WTC11 (cell line): ENCODE measurements around the gene MEF2D. TPM values are rescaled to one million over a fixed set of nuclear protein-coding genes. Genes with fewer than 3 reads are reported as not detected.

Experiments used
- ATAC-seq: fragments of 200-7000 bp; cut with Tn5 transposase; 2 replicates; pipeline ENCODE4 v1.10.0; 2021; ENCODE audit warnings: mild to moderate bottlenecking, moderate library complexity
- CTCF ChIA-PET: fragments of 300-600 bp; sonication (Branson Sonifier 250); formaldehyde crosslinking; loops from one replicate; lab custom pipeline; 2021; ENCODE audit warnings: antibody characterized with exemption; lab: Charles Lee
- POLR2A ChIA-PET: fragments of 350-600 bp; sonication (Branson Sonifier 250); formaldehyde crosslinking; loops from one replicate; lab custom pipeline; 2021; ENCODE audit warnings: antibody characterized with exemption; lab: Charles Lee
- DNase-seq: peaks from one replicate; pipeline ENCODE4 v3.0.0; 2021; ENCODE audit warnings: low spot score
- H3K27ac Mint-ChIP-seq: 2 replicates; pipeline ENCODE4 v1.8.0; 2021; ENCODE audit warnings: mixed read lengths
- H3K27me3 Mint-ChIP-seq: 2 replicates; pipeline ENCODE4 v1.8.0; 2021; ENCODE audit warnings: low read depth, mild to moderate bottlenecking, moderate library complexity, mixed read lengths
- H3K36me3 Mint-ChIP-seq: 2 replicates; pipeline ENCODE4 v1.8.0; 2021; ENCODE audit warnings: mixed read lengths
- H3K4me1 Mint-ChIP-seq: 2 replicates; pipeline ENCODE4 v1.8.0; 2022; ENCODE audit warnings: mixed read lengths
- H3K4me3 Mint-ChIP-seq: 2 replicates; pipeline ENCODE4 v1.8.0; 2021; ENCODE audit warnings: mild to moderate bottlenecking, moderate library complexity, mixed read lengths
- H3K9me3 Mint-ChIP-seq: 2 replicates; pipeline ENCODE4 v1.8.0; 2021; ENCODE audit warnings: mixed read lengths
- ATF2 ChIP-seq: sonication (generic); formaldehyde crosslinking; IDR thresholded peaks from 2 replicates; pipeline ENCODE4 v1.8.1; 2022; ENCODE audit warnings: low read depth, missing genetic modification reagents, borderline replicate concordance
- FOXJ3 ChIP-seq: sonication (generic); formaldehyde crosslinking; IDR thresholded peaks from 2 replicates; pipeline ENCODE4 v1.9.0; 2021; ENCODE audit warnings: missing genetic modification reagents, mild to moderate bottlenecking, borderline replicate concordance
- GRHL2 ChIP-seq: fragments of 250-450 bp; sonication (Bioruptor Pico); IDR thresholded peaks from 2 replicates; pipeline ENCODE4 v1.8.0; 2022; ENCODE audit warnings: mild to moderate bottlenecking, moderate library complexity; ENCODE audit not compliant: insufficient replicate concordance, severe bottlenecking
- HMGXB4 ChIP-seq: sonication (generic); formaldehyde crosslinking; IDR thresholded peaks from 2 replicates; pipeline ENCODE4 v1.8.1; 2023; ENCODE audit warnings: mild to moderate bottlenecking, moderate library complexity, missing genetic modification reagents
- RORB ChIP-seq: fragments of 250-450 bp; sonication (Bioruptor Pico); IDR thresholded peaks from 2 replicates; pipeline ENCODE4 v1.9.0; 2021; ENCODE audit warnings: mild to moderate bottlenecking
- SP1 ChIP-seq: sonication (generic); formaldehyde crosslinking; conservative IDR thresholded peaks from 2 replicates; pipeline ENCODE4 v1.8.1; 2022; ENCODE audit warnings: missing genetic modification reagents
- TP53 ChIP-seq: sonication (generic); formaldehyde crosslinking; IDR thresholded peaks from 2 replicates; pipeline ENCODE4 v1.8.1; 2023; ENCODE audit warnings: mild to moderate bottlenecking, missing genetic modification reagents
- total RNA-seq: library from RNA; stranded (reverse); gene quantifications from 3 replicates; pipeline ENCODE4 v1.2.3, GENCODE V29; 2021
- TF ChIP-seq, protein P1 (sequence below): sonication (generic); formaldehyde crosslinking; conservative IDR thresholded peaks from 2 replicates; pipeline ENCODE4 v1.8.1; 2023; ENCODE audit warnings: mild to moderate bottlenecking, low read depth, missing genetic modification reagents, moderate library complexity
- TF ChIP-seq, protein P2 (sequence below): sonication (generic); formaldehyde crosslinking; IDR thresholded peaks from 2 replicates; pipeline ENCODE4 v1.8.0; 2022; ENCODE audit warnings: mild to moderate bottlenecking, missing genetic modification reagents
- TF ChIP-seq, protein P3 (sequence below): fragments of 250-450 bp; sonication (Bioruptor Pico); IDR thresholded peaks from 2 replicates; pipeline ENCODE4 v1.9.0; 2021; ENCODE audit warnings: moderate library complexity, mild to moderate bottlenecking, inconsistent platforms, borderline replicate concordance
- TF ChIP-seq, protein P4 (sequence below): sonication (generic); formaldehyde crosslinking; IDR thresholded peaks from 2 replicates; pipeline ENCODE4 v1.8.0; 2023; ENCODE audit warnings: missing genetic modification reagents, mild to moderate bottlenecking, borderline replicate concordance

Gene MEF2D
- total RNA-seq, 1 experiment from 2014 or later, result 24.1 TPM

GRCh38 chr1:156421062-156421938 lies 79.3 kb downstream of the MEF2D start (continued):
- TF ChIP-seq, protein P1, sequence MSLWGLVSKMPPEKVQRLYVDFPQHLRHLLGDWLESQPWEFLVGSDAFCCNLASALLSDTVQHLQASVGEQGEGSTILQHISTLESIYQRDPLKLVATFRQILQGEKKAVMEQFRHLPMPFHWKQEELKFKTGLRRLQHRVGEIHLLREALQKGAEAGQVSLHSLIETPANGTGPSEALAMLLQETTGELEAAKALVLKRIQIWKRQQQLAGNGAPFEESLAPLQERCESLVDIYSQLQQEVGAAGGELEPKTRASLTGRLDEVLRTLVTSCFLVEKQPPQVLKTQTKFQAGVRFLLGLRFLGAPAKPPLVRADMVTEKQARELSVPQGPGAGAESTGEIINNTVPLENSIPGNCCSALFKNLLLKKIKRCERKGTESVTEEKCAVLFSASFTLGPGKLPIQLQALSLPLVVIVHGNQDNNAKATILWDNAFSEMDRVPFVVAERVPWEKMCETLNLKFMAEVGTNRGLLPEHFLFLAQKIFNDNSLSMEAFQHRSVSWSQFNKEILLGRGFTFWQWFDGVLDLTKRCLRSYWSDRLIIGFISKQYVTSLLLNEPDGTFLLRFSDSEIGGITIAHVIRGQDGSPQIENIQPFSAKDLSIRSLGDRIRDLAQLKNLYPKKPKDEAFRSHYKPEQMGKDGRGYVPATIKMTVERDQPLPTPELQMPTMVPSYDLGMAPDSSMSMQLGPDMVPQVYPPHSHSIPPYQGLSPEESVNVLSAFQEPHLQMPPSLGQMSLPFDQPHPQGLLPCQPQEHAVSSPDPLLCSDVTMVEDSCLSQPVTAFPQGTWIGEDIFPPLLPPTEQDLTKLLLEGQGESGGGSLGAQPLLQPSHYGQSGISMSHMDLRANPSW (CRISPR knock-in tag), result no peak
- TF ChIP-seq, protein P2, sequence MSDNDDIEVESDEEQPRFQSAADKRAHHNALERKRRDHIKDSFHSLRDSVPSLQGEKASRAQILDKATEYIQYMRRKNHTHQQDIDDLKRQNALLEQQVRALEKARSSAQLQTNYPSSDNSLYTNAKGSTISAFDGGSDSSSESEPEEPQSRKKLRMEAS (CRISPR knock-in tag), result peak; percentile 89
- TF ChIP-seq FOXJ3, result no peak
- TF ChIP-seq, protein P3, sequence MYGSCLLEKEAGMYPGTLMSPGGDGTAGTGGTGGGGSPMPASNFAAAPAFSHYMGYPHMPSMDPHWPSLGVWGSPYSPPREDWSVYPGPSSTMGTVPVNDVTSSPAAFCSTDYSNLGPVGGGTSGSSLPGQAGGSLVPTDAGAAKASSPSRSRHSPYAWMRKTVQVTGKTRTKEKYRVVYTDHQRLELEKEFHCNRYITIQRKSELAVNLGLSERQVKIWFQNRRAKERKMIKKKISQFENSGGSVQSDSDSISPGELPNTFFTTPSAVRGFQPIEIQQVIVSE (CRISPR knock-in tag), result no peak
- no peak for TF ChIP-seq GRHL2 (CRISPR knock-in tag)
- 0 out of 2 replicates have a peak, but pooled peaks have one; percentile 30 for TF ChIP-seq TP53
- no peak for TF ChIP-seq ATF2 (CRISPR knock-in tag)

- POLR2A ChIA-PET, result interaction anchor here (1.1 to 1.2 kb wide), 3 partner anchors 15 to 25 kb away, joined by 3 read pairs; no protein-coding TSS in a partner anchor
- CTCF ChIA-PET, result interaction anchor here (0.6 to 11.1 kb wide), 21 partner anchors 9 to 336 kb away, joined by 3 to 252 read pairs (median 7); no protein-coding TSS in a partner anchor
- Mint-ChIP-seq H3K27ac (no peak overlapping the region), H3K27me3 (peaks cover 96% of the 10 kb centered on the region), H3K36me3 (no peaks in the 10 kb centered on the region), H3K9me3 (no peaks in the 10 kb centered on the region), H3K4me1 (peaks cover 34% of the 10 kb centered on the region), H3K4me3 (peak overlapping the region; percentile 76)
- TF ChIP-seq, protein P4, sequence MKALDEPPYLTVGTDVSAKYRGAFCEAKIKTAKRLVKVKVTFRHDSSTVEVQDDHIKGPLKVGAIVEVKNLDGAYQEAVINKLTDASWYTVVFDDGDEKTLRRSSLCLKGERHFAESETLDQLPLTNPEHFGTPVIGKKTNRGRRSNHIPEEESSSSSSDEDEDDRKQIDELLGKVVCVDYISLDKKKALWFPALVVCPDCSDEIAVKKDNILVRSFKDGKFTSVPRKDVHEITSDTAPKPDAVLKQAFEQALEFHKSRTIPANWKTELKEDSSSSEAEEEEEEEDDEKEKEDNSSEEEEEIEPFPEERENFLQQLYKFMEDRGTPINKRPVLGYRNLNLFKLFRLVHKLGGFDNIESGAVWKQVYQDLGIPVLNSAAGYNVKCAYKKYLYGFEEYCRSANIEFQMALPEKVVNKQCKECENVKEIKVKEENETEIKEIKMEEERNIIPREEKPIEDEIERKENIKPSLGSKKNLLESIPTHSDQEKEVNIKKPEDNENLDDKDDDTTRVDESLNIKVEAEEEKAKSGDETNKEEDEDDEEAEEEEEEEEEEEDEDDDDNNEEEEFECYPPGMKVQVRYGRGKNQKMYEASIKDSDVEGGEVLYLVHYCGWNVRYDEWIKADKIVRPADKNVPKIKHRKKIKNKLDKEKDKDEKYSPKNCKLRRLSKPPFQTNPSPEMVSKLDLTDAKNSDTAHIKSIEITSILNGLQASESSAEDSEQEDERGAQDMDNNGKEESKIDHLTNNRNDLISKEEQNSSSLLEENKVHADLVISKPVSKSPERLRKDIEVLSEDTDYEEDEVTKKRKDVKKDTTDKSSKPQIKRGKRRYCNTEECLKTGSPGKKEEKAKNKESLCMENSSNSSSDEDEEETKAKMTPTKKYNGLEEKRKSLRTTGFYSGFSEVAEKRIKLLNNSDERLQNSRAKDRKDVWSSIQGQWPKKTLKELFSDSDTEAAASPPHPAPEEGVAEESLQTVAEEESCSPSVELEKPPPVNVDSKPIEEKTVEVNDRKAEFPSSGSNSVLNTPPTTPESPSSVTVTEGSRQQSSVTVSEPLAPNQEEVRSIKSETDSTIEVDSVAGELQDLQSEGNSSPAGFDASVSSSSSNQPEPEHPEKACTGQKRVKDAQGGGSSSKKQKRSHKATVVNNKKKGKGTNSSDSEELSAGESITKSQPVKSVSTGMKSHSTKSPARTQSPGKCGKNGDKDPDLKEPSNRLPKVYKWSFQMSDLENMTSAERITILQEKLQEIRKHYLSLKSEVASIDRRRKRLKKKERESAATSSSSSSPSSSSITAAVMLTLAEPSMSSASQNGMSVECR (CRISPR knock-in tag), result 0 out of 2 replicates have a peak, but pooled peaks have one; percentile 43
- TF ChIP-seq RORB (no peak), HMGXB4 (CRISPR knock-in tag) (peak; percentile 19; the same call in 1 of the 2 replicates), SP1 (CRISPR knock-in tag) (no peak)
- peak; percentile 64 for DNase-seq
- peak; percentile 1; the same call in 1 of the 2 replicates for ATAC-seq
Measured at GRCh38 chr1:156420205-156421061, 80.1 kb downstream of the MEF2D start.
